ENCODE measurements around the gene AJAP1. TPM values are rescaled to one million over a fixed set of nuclear protein-coding genes. Genes with fewer than 3 reads are reported as not detected.

AJAP1 gene
- total and polyA plus RNA-seq, 2 experiments from 2014 or later: not detected

- Mint-ChIP-seq H3K36me3 (ENCODE audit: low read depth) (peaks cover 43% of the 10 kb centered on the region), H3K4me3 (peak overlapping the region; percentile 52; the same call in 2 of the 3 replicates), H3K27ac (peak overlapping the region; percentile 91), H3K4me1 (peaks cover 43% of the 10 kb centered on the region), H3K9me3 (peaks cover 41% of the 10 kb centered on the region), H3K27me3 (ENCODE audit: insufficient read depth, low read depth, poor library complexity) (peaks cover 4% of the 10 kb centered on the region)
- Histone ChIP-seq H3F3A (replicated peaks; ENCODE audit: low read depth) (no peaks in the 10 kb centered on the region), H3K27me3 (ENCODE audit: insufficient read depth) (no peaks in the 10 kb centered on the region), H3K9me2 (ENCODE audit: insufficient read depth) (no peaks in the 10 kb centered on the region), H2AFZ (no peak overlapping the region), H4K20me1 (replicated peaks; ENCODE audit: insufficient read depth) (no peaks in the 10 kb centered on the region), H3K79me2 (replicated peaks; ENCODE audit: insufficient read depth) (no peaks in the 10 kb centered on the region), H3K27ac (ENCODE audit: low read depth) (no peak overlapping the region), H3K36me3 (ENCODE audit: insufficient read depth) (0 out of 2 replicates have a peak, but pooled peaks cover 3% of the 10 kb centered on the region), H3K4me1 (ENCODE audit: insufficient read depth) (no peaks in the 10 kb centered on the region), H3K4me2 (no peak overlapping the region), H3K4me3 (no peak overlapping the region)
- no peak for TF ChIP-seq ZNF114 (CRISPR knock-in tag; IDR thresholded peaks at IDR 0.05)
- TF ChIP-seq JUNB (IDR thresholded peaks at IDR 0.05; ENCODE audit: unreplicated experiment): no peak
- TF ChIP-seq, protein P1, sequence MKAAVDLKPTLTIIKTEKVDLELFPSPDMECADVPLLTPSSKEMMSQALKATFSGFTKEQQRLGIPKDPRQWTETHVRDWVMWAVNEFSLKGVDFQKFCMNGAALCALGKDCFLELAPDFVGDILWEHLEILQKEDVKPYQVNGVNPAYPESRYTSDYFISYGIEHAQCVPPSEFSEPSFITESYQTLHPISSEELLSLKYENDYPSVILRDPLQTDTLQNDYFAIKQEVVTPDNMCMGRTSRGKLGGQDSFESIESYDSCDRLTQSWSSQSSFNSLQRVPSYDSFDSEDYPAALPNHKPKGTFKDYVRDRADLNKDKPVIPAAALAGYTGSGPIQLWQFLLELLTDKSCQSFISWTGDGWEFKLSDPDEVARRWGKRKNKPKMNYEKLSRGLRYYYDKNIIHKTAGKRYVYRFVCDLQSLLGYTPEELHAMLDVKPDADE (IDR thresholded peaks at IDR 0.05): no peak
- no peak for TF ChIP-seq STAT1 (IDR thresholded peaks at IDR 0.05; ENCODE audit: unreplicated experiment)
- TF ChIP-seq, protein P2, sequence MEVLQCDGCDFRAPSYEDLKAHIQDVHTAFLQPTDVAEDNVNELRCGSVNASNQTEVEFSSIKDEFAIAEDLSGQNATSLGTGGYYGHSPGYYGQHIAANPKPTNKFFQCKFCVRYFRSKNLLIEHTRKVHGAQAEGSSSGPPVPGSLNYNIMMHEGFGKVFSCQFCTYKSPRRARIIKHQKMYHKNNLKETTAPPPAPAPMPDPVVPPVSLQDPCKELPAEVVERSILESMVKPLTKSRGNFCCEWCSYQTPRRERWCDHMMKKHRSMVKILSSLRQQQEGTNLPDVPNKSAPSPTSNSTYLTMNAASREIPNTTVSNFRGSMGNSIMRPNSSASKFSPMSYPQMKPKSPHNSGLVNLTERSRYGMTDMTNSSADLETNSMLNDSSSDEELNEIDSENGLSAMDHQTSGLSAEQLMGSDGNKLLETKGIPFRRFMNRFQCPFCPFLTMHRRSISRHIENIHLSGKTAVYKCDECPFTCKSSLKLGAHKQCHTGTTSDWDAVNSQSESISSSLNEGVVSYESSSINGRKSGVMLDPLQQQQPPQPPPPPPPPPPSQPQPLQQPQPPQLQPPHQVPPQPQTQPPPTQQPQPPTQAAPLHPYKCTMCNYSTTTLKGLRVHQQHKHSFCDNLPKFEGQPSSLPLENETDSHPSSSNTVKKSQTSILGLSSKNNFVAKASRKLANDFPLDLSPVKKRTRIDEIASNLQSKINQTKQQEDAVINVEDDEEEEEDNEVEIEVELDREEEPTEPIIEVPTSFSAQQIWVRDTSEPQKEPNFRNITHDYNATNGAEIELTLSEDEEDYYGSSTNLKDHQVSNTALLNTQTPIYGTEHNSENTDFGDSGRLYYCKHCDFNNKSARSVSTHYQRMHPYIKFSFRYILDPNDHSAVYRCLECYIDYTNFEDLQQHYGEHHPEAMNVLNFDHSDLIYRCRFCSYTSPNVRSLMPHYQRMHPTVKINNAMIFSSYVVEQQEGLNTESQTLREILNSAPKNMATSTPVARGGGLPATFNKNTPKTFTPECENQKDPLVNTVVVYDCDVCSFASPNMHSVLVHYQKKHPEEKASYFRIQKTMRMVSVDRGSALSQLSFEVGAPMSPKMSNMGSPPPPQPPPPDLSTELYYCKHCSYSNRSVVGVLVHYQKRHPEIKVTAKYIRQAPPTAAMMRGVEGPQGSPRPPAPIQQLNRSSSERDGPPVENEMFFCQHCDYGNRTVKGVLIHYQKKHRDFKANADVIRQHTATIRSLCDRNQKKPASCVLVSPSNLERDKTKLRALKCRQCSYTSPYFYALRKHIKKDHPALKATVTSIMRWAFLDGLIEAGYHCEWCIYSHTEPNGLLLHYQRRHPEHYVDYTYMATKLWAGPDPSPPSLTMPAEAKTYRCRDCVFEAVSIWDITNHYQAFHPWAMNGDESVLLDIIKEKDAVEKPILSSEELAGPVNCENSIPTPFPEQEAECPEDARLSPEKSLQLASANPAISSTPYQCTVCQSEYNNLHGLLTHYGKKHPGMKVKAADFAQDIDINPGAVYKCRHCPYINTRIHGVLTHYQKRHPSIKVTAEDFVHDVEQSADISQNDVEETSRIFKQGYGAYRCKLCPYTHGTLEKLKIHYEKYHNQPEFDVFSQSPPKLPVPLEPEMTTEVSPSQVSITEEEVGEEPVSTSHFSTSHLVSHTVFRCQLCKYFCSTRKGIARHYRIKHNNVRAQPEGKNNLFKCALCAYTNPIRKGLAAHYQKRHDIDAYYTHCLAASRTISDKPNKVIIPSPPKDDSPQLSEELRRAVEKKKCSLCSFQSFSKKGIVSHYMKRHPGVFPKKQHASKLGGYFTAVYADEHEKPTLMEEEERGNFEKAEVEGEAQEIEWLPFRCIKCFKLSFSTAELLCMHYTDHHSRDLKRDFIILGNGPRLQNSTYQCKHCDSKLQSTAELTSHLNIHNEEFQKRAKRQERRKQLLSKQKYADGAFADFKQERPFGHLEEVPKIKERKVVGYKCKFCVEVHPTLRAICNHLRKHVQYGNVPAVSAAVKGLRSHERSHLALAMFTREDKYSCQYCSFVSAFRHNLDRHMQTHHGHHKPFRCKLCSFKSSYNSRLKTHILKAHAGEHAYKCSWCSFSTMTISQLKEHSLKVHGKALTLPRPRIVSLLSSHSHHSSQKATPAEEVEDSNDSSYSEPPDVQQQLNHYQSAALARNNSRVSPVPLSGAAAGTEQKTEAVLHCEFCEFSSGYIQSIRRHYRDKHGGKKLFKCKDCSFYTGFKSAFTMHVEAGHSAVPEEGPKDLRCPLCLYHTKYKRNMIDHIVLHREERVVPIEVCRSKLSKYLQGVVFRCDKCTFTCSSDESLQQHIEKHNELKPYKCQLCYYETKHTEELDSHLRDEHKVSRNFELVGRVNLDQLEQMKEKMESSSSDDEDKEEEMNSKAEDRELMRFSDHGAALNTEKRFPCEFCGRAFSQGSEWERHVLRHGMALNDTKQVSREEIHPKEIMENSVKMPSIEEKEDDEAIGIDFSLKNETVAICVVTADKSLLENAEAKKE (CRISPR knock-in tag; IDR thresholded peaks at IDR 0.05): no peak
- TF ChIP-seq, protein P3, sequence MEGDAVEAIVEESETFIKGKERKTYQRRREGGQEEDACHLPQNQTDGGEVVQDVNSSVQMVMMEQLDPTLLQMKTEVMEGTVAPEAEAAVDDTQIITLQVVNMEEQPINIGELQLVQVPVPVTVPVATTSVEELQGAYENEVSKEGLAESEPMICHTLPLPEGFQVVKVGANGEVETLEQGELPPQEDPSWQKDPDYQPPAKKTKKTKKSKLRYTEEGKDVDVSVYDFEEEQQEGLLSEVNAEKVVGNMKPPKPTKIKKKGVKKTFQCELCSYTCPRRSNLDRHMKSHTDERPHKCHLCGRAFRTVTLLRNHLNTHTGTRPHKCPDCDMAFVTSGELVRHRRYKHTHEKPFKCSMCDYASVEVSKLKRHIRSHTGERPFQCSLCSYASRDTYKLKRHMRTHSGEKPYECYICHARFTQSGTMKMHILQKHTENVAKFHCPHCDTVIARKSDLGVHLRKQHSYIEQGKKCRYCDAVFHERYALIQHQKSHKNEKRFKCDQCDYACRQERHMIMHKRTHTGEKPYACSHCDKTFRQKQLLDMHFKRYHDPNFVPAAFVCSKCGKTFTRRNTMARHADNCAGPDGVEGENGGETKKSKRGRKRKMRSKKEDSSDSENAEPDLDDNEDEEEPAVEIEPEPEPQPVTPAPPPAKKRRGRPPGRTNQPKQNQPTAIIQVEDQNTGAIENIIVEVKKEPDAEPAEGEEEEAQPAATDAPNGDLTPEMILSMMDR (conservative IDR thresholded peaks at IDR 0.05; ENCODE audit: low read depth in 2 of 2): no peak
- no peak for TF ChIP-seq CREB1 (CRISPR knock-in tag; IDR thresholded peaks at IDR 0.05; ENCODE audit: low read depth)
- no peak for TF ChIP-seq POLR2AphosphoS5 (IDR thresholded peaks at IDR 0.05; ENCODE audit: low read depth)
- TF ChIP-seq ZNF331 (CRISPR knock-in tag; IDR thresholded peaks at IDR 0.05; ENCODE audit: low read depth): no peak
- no peak for TF ChIP-seq NANOG (IDR thresholded peaks at IDR 0.05; ENCODE audit: borderline replicate concordance)
- TF ChIP-seq EZH2 (IDR thresholded peaks at IDR 0.05; ENCODE audit: low read depth, unreplicated experiment): no peak
- TF ChIP-seq REST (IDR thresholded peaks at IDR 0.05; ENCODE audit: unreplicated experiment): no peak
- TF ChIP-seq EZH2phosphoT487 (IDR thresholded peaks at IDR 0.05; ENCODE audit: unreplicated experiment): no peak
- DNase-seq (ENCODE audit: low spot score) (no peak), ATAC-seq (peak; percentile 12)
Observed at GRCh38 chr1:4755864-4756504, 101.6 kb downstream of the AJAP1 start.

All from GM23338 (cell line).